Measurements from ENCODE around the gene HSPBP1. TPM values are rescaled to one million over a fixed set of nuclear protein-coding genes. Genes with fewer than 3 reads are reported as not detected.

The HSPBP1 gene
- total RNA-seq, 1 donor from 2014 or later: 15.0 TPM

GRCh38 chr19:55244004-55244680 is 35.8 kb downstream of the HSPBP1 start:
- TF ChIP-seq EZH2 (IDR thresholded peaks at IDR 0.05): no peak
- TF ChIP-seq CTCF (IDR thresholded peaks at IDR 0.05): no peak
- no peak for TF ChIP-seq EZH2phosphoT487 (IDR thresholded peaks at IDR 0.05)
- H3K27ac ChIP-seq: no peak overlapping the region
- peaks cover 6% of the 10 kb centered on the region for H3K4me1 Mint-ChIP-seq
- H3K4me1 ChIP-seq: no peaks in the 10 kb centered on the region
- H3K79me2 ChIP-seq (ENCODE audit: low read depth): peaks cover 16% of the 10 kb centered on the region
- H3K4me3 ChIP-seq: no peak overlapping the region
- peaks cover 9% of the 10 kb centered on the region for H3K27me3 Mint-ChIP-seq (ENCODE audit: insufficient read depth, low read depth)
- H3K27me3 ChIP-seq: no peaks in the 10 kb centered on the region
- no peak overlapping the region for H3K4me3 Mint-ChIP-seq
- peaks cover 11% of the 10 kb centered on the region for H3K36me3 Mint-ChIP-seq
- no peaks in the 10 kb centered on the region for H3K9me3 ChIP-seq (ENCODE audit: low read depth)
- no peaks in the 10 kb centered on the region for H3K36me3 ChIP-seq
- H3K9me3 Mint-ChIP-seq: no peaks in the 10 kb centered on the region
- H3K4me2 ChIP-seq: no peak overlapping the region
- H2AFZ ChIP-seq (replicated peaks): no peak overlapping the region
- no peaks in the 10 kb centered on the region for H3F3A ChIP-seq (ENCODE audit: low read depth)
- DNase-seq (ENCODE audit: low spot score): no peak
- peaks cover 26% of the 10 kb centered on the region for H4K20me1 ChIP-seq (ENCODE audit: low read depth)
- no peak overlapping the region for H3K27ac Mint-ChIP-seq
- H3K9ac ChIP-seq: no peak overlapping the region

GRCh38 chr19:55242517-55242916 is 37.4 kb downstream of the HSPBP1 start:
- H3K4me1 Mint-ChIP-seq: no peaks in the 10 kb centered on the region
- H3K27me3 Mint-ChIP-seq (ENCODE audit: insufficient read depth, low read depth): peaks cover 9% of the 10 kb centered on the region
- no peaks in the 10 kb centered on the region for H3K36me3 ChIP-seq
- no peaks in the 10 kb centered on the region for H3K9me3 Mint-ChIP-seq
- H2AFZ ChIP-seq (replicated peaks): no peak overlapping the region
- H3K9me3 ChIP-seq (ENCODE audit: low read depth): no peaks in the 10 kb centered on the region
- peaks cover 15% of the 10 kb centered on the region for H3K36me3 Mint-ChIP-seq
- H3K4me2 ChIP-seq: no peak overlapping the region
- no peak overlapping the region for H3K27ac ChIP-seq
- H3K9ac ChIP-seq: no peak overlapping the region
- no peak for DNase-seq (ENCODE audit: low spot score)
- H3K4me3 Mint-ChIP-seq: no peak overlapping the region
- H3F3A ChIP-seq (ENCODE audit: low read depth): no peaks in the 10 kb centered on the region
- H4K20me1 ChIP-seq (ENCODE audit: low read depth): peaks cover 10% of the 10 kb centered on the region
- H3K4me1 ChIP-seq: no peaks in the 10 kb centered on the region
- H3K79me2 ChIP-seq (ENCODE audit: low read depth): peaks cover 3% of the 10 kb centered on the region
- TF ChIP-seq EZH2 (IDR thresholded peaks at IDR 0.05) (no peak), CTCF (IDR thresholded peaks at IDR 0.05) (no peak), EZH2phosphoT487 (IDR thresholded peaks at IDR 0.05) (no peak)
- no peaks in the 10 kb centered on the region for H3K27me3 ChIP-seq
- H3K4me3 ChIP-seq: no peak overlapping the region
- H3K27ac Mint-ChIP-seq: no peak overlapping the region

DNA sequence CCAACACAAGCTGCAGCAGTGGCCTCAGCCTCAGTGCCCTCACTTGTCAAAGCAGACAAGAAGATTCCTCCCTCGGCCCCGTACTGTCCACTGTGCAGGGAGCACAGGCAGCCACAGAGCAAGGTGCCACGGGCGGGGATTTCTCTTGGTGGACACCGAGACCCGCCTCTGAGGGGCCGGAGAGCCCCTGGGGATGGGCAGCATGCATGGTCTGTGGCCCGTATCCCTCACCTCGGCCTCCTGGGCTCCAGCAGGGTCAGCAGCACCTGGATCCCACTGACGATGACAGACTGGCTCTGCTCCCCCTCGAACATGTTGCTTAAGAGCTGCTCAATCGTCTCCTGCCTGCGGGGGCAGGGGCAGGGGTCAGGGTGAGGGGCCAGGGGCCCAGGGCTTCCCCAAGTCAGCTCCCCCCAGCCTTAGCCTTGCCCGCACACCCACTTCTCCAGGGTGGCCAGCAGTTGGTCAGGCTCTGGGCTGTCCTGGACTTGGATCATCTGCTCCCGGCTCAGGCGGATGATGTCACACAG is 37.9 kb downstream of the HSPBP1 start:
- H3K4me3 ChIP-seq: no peak overlapping the region
- H3K4me2 ChIP-seq: no peak overlapping the region

More for the DNA sequence above, 37.9 kb downstream of the HSPBP1 start:
- Histone ChIP-seq H4K20me1 (ENCODE audit: low read depth) (peaks cover 5% of the 10 kb centered on the region), H3K4me1 (no peaks in the 10 kb centered on the region), H3K36me3 (no peaks in the 10 kb centered on the region), H2AFZ (replicated peaks) (no peak overlapping the region), H3K27ac (no peak overlapping the region), H3K27me3 (no peaks in the 10 kb centered on the region), H3K9ac (no peak overlapping the region), H3K9me3 (ENCODE audit: low read depth) (no peaks in the 10 kb centered on the region), H3K79me2 (ENCODE audit: low read depth) (no peaks in the 10 kb centered on the region), H3F3A (ENCODE audit: low read depth) (no peaks in the 10 kb centered on the region)
- H3K36me3 Mint-ChIP-seq: peaks cover 19% of the 10 kb centered on the region
- H3K4me3 Mint-ChIP-seq: no peak overlapping the region
- H3K9me3 Mint-ChIP-seq: no peaks in the 10 kb centered on the region
- H3K4me1 Mint-ChIP-seq: no peaks in the 10 kb centered on the region
- H3K27me3 Mint-ChIP-seq (ENCODE audit: insufficient read depth, low read depth): peaks cover 9% of the 10 kb centered on the region
- no peak for DNase-seq (ENCODE audit: low spot score)
- no peak for TF ChIP-seq EZH2phosphoT487 (IDR thresholded peaks at IDR 0.05)
- TF ChIP-seq EZH2 (IDR thresholded peaks at IDR 0.05): no peak
- TF ChIP-seq CTCF (IDR thresholded peaks at IDR 0.05): no peak
- no peak overlapping the region for H3K27ac Mint-ChIP-seq

Measured in neural progenitor cell (in vitro differentiated cells).